Amygdala (tissue), 56 donors: Measurements from ENCODE around the gene NFATC1.
"Not testable (repeated sequence)": the region's sequence is repeated elsewhere in the genome, so short reads cannot be mapped to it uniquely, and the experiment has no call there.

Source experiments
- DNase-seq, 56 donors: peaks; one replicate each; lab custom pipeline; 2025; lab: John Stamatoyannopoulos, UW

The NFATC1 gene

GRCh38 chr18:79374408-79375171 lies 21.1 kb upstream of the NFATC1 start:
- no peak for DNase-seq

- no peak for DNase-seq
These were observed 20.1 kb upstream of the NFATC1 start for GRCh38 chr18:79375441-79376154.

- not testable (repeated sequence) for DNase-seq
These were observed 19.1 kb upstream of the NFATC1 start for GRCh38 chr18:79376661-79377060.

GRCh38 chr18:79377187-79377891 lies 18.4 kb upstream of the NFATC1 start:
- DNase-seq = peak in 11 of 56 donors; percentile 14 to 59 (median 30)

- DNase-seq = peak in 47 of 56 donors; percentile 19 to 86 (median 55)
These were observed 17.0 kb upstream of the NFATC1 start for GRCh38 chr18:79378536-79379250.

- no peak for DNase-seq
These were observed 16.4 kb upstream of the NFATC1 start for GRCh38 chr18:79379251-79379905.

- DNase-seq = no peak
These were observed 15.6 kb upstream of the NFATC1 start for GRCh38 chr18:79379931-79380815.

- DNase-seq = peak in 44 of 56 donors; percentile 13 to 83 (median 54)
These were observed 14.6 kb upstream of the NFATC1 start for GRCh38 chr18:79380816-79381806.

GRCh38 chr18:79381811-79382311 lies 13.9 kb upstream of the NFATC1 start:
- DNase-seq = no peak

GRCh38 chr18:79382681-79383387 lies 12.9 kb upstream of the NFATC1 start:
- DNase-seq = no peak

- no peak for DNase-seq
These were observed 12.2 kb upstream of the NFATC1 start for GRCh38 chr18:79383388-79384056.

- no peak for DNase-seq
These were observed 11.5 kb upstream of the NFATC1 start for GRCh38 chr18:79384151-79384807.

GRCh38 chr18:79384834-79385233 lies 10.9 kb upstream of the NFATC1 start:
- DNase-seq = no peak

- DNase-seq = no peak
These were observed 10.4 kb upstream of the NFATC1 start for GRCh38 chr18:79385326-79385707.

GRCh38 chr18:79385708-79386341 lies 9.9 kb upstream of the NFATC1 start:
- DNase-seq = no peak
